Kidney (tissue), 14 donors: Measurements from ENCODE around the gene BRD3OS. TPM values are rescaled to one million over a fixed set of nuclear protein-coding genes. Genes with fewer than 3 reads are reported as not detected.
"Not testable (repeated sequence)": the region's sequence is repeated elsewhere in the genome, so short reads cannot be mapped to it uniquely, and the experiment has no call there.

Experiments
- DNase-seq, 5 donors: peaks; one replicate each; pipeline ENCODE4 v3.0.0-alpha.2; 2013 to 2020
- FAIRE-seq: peaks from 2 replicates; lab custom pipeline; 2012; peaks lifted over from hg19 to GRCh38; lab: Jason Lieb, UNC
- H3K27ac ChIP-seq, 2 donors: one replicate each; pipeline ENCODE4 v1.7.0; 2013; ENCODE audit warnings: low read depth in 2 of 2, low read length in 2 of 2, inconsistent platforms in 1 of 2
- H3K27me3 ChIP-seq: one replicate; pipeline ENCODE4 v1.7.1; 2013; ENCODE audit warnings: low read length, inconsistent platforms; ENCODE audit not compliant: control insufficient read depth, insufficient read depth
- H3K36me3 ChIP-seq, 3 donors: one replicate each; pipeline versions ENCODE4 v1.7.0 to v1.7.1; 2013; ENCODE audit warnings: low read length in 3 of 3, control low read depth in 1 of 3, inconsistent platforms in 1 of 3; ENCODE audit not compliant: insufficient read depth in 3 of 3, control insufficient read depth in 2 of 3
- H3K4me1 ChIP-seq, 3 donors: one replicate each; pipeline versions ENCODE4 v1.7.0 to v1.7.1; 2013; ENCODE audit warnings: low read length in 3 of 3, inconsistent platforms in 1 of 3, low read depth in 1 of 3; ENCODE audit not compliant: control insufficient read depth in 2 of 3, insufficient read depth in 2 of 3
- H3K4me3 ChIP-seq, 3 donors: one replicate each; pipeline versions ENCODE4 v1.7.0 to v1.8.1; 2013; ENCODE audit warnings: low read length in 3 of 3, control low read depth in 1 of 3, inconsistent platforms in 1 of 3
- H3K9ac ChIP-seq, 3 donors: one replicate each; pipeline versions ENCODE4 v1.7.0 to v1.7.1; 2013; ENCODE audit warnings: low read length in 3 of 3, control low read depth in 1 of 3, inconsistent platforms in 1 of 3
- H3K9me3 ChIP-seq, 3 donors: one replicate each; pipeline versions ENCODE4 v1.7.0 to v1.7.1; 2013; ENCODE audit warnings: low read length in 3 of 3, control low read depth in 1 of 3, inconsistent platforms in 1 of 3; ENCODE audit not compliant: control insufficient read depth in 2 of 3, insufficient read depth in 1 of 3
- intact Hi-C: fragments of 100-400 bp; cut with DNase I; formaldehyde crosslinking; loops from one replicate; pipeline ENCODE4 v1.11.1; 2022
- polyA plus RNA-seq: library from polyadenylated mRNA; stranded (reverse); fragments of 350-450 nt; fragmentation: Illumina TruSeq; extraction: RNeasy Lipid Tissue Mini Kit (QIAGEN cat#74804); gene quantifications from one replicate; pipeline ENCODE4 v1.2.3, GENCODE V29; 2014; ENCODE audit warnings: low read depth, low replicate concordance; ENCODE audit not compliant: insufficient read depth
- total RNA-seq: library from RNA; stranded (reverse); fragmentation: NEBNext Ultra II Directional; extraction: Animal tissue kit (Norgen Biotek cat#: 25700); gene quantifications from one replicate; pipeline ENCODE4 v1.2.1, GENCODE V29; 2021
- TF ChIP-seq, protein P1 (sequence below): IDR thresholded peaks from 3 replicates; pipeline ENCODE4 v1.5.1; 2012; ENCODE audit warnings: mild to moderate bottlenecking, moderate library complexity, borderline replicate concordance; ENCODE audit not compliant: insufficient read depth; ENCODE audit errors: extremely low read depth
- donor health status: control.
- donor health status: control.
- donor health status: control.
- donor health status: control.
- donor health status: control.
- donor health status: DM: yes; HTN: yes; CAD: no.
- donor health status: Normal renal cell carcinoma (clear cell type).

BRD3OS gene
- total and polyA plus RNA-seq, 2 donors from 2014 or later = 16.5 to 24.4 TPM

DNA sequence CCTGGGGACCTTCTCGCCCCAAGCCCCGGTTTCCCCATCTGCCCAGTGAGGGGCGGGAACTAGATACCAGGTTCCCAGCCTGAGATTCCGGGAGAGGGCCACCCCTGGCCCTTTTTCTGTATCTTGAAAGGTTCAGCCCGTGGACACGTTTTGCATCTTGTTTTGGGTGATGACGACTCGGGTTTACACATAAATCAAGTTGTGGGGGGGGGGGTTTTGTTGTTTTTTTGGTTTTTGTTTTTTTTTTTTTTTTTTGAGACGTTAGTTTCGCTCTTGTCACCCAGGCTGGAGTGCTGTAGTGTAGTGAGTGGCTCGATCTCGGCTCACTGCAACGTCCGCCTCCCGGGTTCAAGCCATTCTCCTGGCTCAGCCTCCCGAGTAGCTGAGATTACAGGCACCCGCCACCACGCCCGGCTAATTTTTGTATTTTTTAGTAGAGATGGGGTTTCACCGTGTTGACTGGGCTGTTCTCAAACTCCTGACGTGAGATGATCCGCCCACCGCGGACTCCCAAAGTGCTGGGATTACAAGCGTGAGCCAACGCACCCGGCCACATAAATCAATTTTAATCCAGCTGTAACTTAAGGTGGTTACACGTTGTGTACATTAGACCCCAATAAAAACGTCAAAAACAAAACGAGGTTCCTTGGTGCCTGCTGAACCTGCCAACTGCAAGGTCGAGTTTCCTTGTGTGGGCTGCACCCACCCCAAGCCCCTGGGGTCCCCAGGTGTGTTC is 43.6 kb downstream of the BRD3OS start:
- TF ChIP-seq, protein P1, sequence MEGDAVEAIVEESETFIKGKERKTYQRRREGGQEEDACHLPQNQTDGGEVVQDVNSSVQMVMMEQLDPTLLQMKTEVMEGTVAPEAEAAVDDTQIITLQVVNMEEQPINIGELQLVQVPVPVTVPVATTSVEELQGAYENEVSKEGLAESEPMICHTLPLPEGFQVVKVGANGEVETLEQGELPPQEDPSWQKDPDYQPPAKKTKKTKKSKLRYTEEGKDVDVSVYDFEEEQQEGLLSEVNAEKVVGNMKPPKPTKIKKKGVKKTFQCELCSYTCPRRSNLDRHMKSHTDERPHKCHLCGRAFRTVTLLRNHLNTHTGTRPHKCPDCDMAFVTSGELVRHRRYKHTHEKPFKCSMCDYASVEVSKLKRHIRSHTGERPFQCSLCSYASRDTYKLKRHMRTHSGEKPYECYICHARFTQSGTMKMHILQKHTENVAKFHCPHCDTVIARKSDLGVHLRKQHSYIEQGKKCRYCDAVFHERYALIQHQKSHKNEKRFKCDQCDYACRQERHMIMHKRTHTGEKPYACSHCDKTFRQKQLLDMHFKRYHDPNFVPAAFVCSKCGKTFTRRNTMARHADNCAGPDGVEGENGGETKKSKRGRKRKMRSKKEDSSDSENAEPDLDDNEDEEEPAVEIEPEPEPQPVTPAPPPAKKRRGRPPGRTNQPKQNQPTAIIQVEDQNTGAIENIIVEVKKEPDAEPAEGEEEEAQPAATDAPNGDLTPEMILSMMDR = no peak
- DNase-seq (peak in 3 of 5 donors; percentile 28 to 70 (median 66)), FAIRE-seq (no peak)

DNA sequence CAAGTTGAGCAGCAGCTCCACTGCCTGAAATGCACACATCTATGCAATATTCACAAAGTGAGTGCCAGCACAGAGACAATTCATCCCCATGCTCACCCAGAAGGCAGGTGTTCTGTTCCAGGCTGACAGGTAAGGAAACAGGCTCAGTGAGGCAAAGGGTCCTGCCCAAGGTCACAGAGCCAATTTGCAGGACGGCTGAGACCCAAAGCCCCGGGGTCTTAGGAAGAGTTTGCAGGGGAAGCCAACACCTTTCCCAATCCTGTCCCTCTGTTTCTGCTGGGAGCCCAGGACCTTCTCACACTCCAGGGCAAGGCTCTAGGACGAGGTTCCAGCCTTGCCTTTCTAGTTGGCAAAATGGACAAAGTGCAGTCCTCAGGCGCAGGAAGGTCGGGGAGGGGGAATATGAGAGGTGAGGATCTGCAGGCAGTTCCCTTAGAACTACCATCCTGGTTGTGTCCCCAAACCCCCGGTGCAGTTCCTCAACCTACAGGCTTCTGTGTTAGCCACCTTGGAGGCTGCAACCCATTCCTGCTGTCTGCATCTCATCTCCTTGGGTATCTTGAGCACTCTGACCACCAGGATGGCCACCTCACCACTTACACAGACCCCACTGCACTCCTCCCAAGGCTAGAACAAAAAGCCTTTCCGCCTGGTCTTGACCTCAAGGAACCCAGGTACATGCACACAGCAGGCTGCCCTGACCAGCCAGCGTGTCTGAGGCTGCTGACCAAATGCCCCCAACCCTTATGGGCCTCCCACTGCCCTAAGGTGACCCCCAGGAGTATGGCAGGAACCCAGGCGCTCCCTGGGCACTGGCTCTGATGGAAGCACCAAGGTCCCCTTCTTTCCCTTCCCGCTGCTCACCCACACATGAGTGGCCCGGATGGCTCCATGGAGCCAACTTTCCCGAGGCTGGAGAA is 44.5 kb downstream of the BRD3OS start:
- no peaks in the 10 kb centered on the region for H3K27me3 ChIP-seq
- peak in 2 of 5 donors; percentile 40 to 58 for DNase-seq
- FAIRE-seq = no peak
- H3K27ac ChIP-seq = no peak overlapping the region
- no peak overlapping the region for H3K9ac ChIP-seq
- TF ChIP-seq, protein P1 = no peak
- no peaks in the 10 kb centered on the region for H3K36me3 ChIP-seq
- no peak overlapping the region for H3K4me3 ChIP-seq
- no peaks in the 10 kb centered on the region for H3K9me3 ChIP-seq
- intact Hi-C loops = no loop called here
- H3K4me1 ChIP-seq = peaks cover 0 to 10% (median 5%) of the 10 kb centered on the region in 3 donors

More for the DNA sequence above, 43.6 kb downstream of the BRD3OS start:
- Histone ChIP-seq H3K36me3 (no peaks in the 10 kb centered on the region), H3K4me1 (peaks cover 0 to 15% (median 5%) of the 10 kb centered on the region in 3 donors), H3K4me3 (peak overlapping the region; percentile 54 to 77 (median 72)), H3K27me3 (no peaks in the 10 kb centered on the region), H3K9ac (peak overlapping the region in 1 of 3 donors; percentile 38), H3K27ac (peak overlapping the region in 1 of 2 donors; percentile 51), H3K9me3 (no peaks in the 10 kb centered on the region)
- intact Hi-C loops = no loop called here

DNA sequence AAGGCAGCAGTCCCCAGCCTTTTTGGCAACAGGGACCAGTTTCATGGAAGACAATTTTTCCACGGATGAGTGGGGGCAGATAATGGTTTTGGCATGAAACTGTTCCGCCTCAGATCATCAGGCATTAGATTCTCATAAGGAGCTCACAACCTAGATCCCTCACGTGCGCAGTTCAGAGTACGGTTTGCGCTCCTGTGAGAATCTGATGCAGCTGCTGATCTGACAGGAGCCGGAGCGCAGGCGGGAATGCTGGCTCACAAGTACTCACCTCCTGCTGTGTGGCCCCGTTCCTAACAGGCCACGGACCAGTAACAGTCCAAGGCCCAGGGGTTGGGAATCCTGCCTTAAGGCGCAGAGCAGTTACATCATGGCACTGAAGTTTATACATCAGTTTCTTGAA is 45.9 kb downstream of the BRD3OS start:
- peak in 2 of 5 donors; percentile 31 to 42 for DNase-seq
- no peak for FAIRE-seq
- intact Hi-C loops = no loop called here

DNA sequence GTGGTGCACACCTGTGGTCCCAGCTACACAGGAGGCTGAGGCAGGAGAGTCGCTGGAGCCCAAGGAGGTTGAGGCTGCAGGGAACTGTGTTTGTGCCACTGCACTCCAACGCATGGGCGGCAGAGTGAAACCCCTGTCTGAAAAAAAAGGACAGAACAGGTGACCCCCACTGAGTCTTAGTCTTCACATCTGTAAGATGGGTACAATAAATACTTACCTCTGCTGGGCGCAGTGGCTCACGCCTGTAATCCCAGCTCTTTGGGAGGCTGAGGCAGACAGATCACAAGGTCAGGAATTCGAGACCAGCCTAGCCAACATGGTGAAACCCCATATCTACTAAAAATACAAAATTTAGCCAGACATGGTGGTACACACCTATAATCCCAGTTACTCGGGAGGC is 47.4 kb downstream of the BRD3OS start:
- peak in 1 of 5 donors; percentile 11 for DNase-seq
- intact Hi-C loops, H3K27me3 ChIP-seq, H3K9ac ChIP-seq, H3K4me3 ChIP-seq, FAIRE-seq, H3K27ac ChIP-seq, H3K4me1 ChIP-seq, H3K9me3 ChIP-seq, H3K36me3 ChIP-seq: not testable (repeated sequence)

More for the DNA sequence above, 45.9 kb downstream of the BRD3OS start:
- H3K9ac ChIP-seq = no peak overlapping the region
- peaks cover 0 to 5% (median 2%) of the 10 kb centered on the region in 3 donors for H3K4me1 ChIP-seq
- H3K4me3 ChIP-seq = no peak overlapping the region
- no peaks in the 10 kb centered on the region for H3K36me3 ChIP-seq
- H3K27ac ChIP-seq = no peak overlapping the region
- TF ChIP-seq, protein P1 = no peak
- H3K9me3 ChIP-seq = no peaks in the 10 kb centered on the region
- H3K27me3 ChIP-seq = no peaks in the 10 kb centered on the region
